ENCODE measurements around the gene ATF6.

Gene ATF6

DNA sequence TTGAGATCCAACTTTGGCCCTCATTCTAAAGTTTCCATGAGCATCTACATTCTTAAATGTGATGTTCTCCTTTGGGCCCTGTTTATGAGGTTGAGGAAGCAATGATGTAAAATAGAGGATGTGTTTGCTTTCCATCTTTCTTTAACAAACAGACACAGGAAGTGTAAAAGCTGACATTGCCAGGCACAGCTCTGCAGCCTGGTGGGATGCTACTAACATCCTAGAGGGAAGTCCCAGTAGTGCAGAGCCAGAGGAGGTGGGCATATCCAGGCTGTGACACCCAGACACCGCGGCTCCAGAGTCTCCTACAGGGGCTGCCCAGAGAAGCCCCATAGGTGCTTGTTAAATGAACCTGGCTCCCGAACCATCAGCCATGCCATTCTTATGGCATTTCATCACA is 241.3 kb downstream of the ATF6 start:
- no peak for DNase-seq

DNA sequence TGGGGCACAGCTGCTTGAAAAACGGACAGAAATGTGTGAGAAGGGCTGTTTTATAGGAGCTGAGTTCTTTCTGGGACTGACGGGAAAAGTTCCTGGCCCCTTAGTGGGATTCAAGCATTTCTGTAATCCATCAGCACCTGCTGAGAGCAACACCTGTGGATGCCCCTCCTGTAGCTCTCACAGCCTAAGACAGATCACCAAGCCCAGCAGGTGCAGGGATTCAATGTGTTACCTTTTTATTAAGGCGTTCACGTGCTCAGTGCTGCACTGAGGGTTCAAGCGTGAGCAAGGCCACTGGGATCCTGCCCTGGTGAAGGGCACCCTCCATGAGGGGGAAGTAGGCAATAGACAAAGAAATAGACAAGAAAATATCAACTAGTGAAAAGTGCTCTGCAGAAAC is 242.7 kb downstream of the ATF6 start:
- no peak for DNase-seq

DNA sequence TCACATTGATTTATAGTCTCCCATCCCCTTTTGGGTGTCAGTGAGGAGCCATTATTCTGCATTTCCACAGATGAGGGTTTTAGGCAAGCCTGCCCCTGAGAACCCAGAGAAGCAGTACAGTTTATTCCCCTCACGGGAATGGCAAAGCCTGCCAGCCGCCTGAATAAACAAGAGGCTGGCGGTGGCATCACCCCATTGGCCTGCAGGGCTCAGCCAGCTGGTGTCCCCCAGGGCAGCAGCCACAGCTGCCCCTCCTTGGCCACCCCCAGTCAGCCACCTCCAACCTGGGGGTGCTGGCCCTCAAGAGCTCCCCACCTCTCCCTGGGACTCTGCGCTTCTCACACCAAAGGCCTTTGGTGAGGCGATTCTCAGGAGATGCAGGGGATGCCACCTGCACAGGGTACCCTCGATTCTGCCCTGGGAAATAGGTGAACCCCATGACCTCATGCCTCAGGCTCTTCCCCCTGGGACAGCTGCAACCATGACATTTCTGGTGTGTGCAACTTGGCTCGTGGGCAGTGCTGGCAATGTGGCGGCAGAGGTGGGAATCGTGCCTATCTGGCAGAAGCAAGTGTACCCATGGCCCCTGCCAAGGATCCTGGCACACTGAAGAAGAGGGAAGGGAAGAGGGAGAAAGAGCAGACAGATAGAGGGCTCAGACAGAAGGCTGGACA is 243.5 kb downstream of the ATF6 start:
- DNase-seq = no peak

DNA sequence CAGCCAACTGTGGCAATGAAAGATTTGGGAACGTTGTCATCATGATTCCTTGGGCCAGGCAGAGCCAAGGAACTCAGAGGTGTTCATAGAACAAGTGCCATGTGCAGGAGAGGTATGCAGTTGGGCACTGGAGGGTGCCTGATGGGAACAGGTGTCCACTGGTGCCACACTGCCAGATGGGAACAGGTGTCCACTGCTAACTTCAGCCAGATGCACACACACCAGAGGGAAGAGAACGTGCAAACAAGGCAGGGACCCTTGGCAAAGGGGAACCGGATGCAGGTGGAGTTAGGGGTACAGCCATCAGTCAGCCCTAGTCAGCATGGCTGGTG is 244.0 kb downstream of the ATF6 start:
- no peak for DNase-seq

DNA sequence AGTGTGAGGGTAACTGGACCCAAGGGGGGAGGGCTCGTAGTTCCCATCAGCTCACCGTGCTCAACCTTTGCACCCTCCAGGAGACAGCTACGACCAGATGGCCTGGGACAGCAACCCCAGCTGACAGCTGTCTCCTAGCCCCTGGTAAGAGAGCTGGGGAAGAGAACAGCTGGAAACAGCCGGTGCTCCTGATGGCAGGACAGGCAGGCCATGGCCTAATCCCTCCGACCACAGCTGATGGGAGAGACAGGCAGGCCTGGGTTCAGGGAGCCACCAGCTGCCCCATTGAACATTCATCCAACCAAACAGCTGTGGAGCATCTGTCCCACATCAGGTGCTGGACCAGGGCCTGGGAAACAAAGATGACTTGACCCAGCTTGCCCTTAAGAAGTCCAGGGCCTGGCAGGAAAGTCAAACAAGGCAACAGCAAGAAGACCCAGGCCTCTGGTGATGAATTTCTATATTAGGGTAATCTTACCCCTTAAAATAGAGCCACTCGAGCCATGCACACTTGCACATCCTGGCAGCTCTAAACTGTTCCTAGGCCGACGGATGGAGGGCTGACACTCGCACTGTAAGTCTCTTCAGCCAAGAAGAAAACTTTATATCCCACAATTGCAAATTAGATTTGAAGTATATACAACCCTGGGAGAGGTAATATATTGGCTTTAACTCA is 245.4 kb downstream of the ATF6 start:
- DNase-seq = no peak

DNA sequence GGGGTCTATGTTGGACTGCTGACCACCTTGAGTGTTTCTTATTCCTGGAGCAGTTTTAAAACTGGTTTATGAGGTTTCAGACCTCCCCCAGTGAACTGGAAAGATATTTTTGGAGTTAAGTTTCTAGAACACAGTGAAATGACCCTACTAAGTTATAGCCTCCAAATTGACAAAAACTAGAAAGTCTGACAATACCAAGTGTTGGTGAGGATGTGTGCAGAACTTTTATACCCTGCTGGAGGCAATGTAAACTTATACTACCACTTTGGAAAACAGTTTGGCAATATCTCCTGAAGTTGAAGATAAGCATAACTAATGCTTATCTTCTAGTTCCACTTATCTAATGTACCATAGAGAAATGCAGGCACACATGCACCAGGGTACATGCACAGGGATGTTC is 247.2 kb downstream of the ATF6 start:
- DNase-seq = no peak

Measured in fibroblast of upper back skin (primary cell).